ENCODE results near the gene CISD2.
A peak's percentile ranks its signal among the peaks of the same experiment; 100 is the strongest.
"Not testable (repeated sequence)": the region's sequence is repeated elsewhere in the genome, so short reads cannot be mapped to it uniquely, and the experiment has no call there.

CISD2 gene

GRCh38 chr4:102869569-102870197 lies 891 bp downstream of the CISD2 start:
- H3K9me2 ChIP-seq (replicated peaks; ENCODE audit: control insufficient read depth, low read length) = no peaks in the 10 kb centered on the region
- peaks cover 54% of the 10 kb centered on the region for H3K36me3 ChIP-seq (ENCODE audit: control insufficient read depth, low read length)
- TF ChIP-seq EZH2phosphoT487 (IDR thresholded peaks at IDR 0.05; ENCODE audit: borderline replicate concordance, low read length) (no peak), CTCF (IDR thresholded peaks at IDR 0.05; ENCODE audit: low read depth, low read length, poor library complexity, severe bottlenecking) (no peak)
- no peaks in the 10 kb centered on the region for H3K27me3 ChIP-seq (ENCODE audit: control insufficient read depth, low read length)
- peak overlapping the region; percentile 92 for H3K4me3 ChIP-seq (ENCODE audit: low read length)
- H3K9me3 ChIP-seq (ENCODE audit: control insufficient read depth, insufficient read depth, low read length) = peaks cover 12% of the 10 kb centered on the region; the same call in 1 of the 2 replicates
- H3K4me2 ChIP-seq (ENCODE audit: low read length) = peak overlapping the region; percentile 94
- peaks cover 5% of the 10 kb centered on the region for H3F3A ChIP-seq (ENCODE audit: control insufficient read depth, insufficient read depth)
- peaks cover 33% of the 10 kb centered on the region for H3K4me1 ChIP-seq (ENCODE audit: control insufficient read depth, low read length)
- H3K27ac ChIP-seq (ENCODE audit: low read depth, low read length) = peak overlapping the region; percentile 93
- no peaks in the 10 kb centered on the region for H4K20me1 ChIP-seq (ENCODE audit: control insufficient read depth, insufficient read depth, low read depth, low read length)
- H3K79me2 ChIP-seq (ENCODE audit: control insufficient read depth, low read length) = peaks cover 93% of the 10 kb centered on the region

DNA sequence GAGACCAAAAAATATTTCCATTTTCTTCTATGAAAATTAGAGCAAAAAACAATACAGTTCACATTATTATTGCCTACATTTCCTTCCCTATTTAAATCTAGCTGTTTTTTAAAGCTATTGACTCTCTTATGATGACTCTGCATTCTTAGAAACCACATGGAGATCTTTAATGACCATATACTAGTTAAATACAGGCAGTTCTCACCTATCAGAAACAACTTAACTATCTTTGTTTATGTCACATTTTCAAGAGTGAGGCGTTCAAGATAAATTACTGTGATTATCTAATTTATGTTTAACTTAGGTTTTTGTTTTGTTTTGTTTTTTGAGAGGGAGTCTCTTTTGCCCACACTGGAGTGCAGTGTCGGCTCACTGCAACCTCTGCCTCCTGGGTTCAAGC lies 3.0 kb downstream of the CISD2 start:
- peaks cover 31% of the 10 kb centered on the region for H3K9me3 ChIP-seq (ENCODE audit: control insufficient read depth, insufficient read depth, low read length)
- peaks cover 64% of the 10 kb centered on the region for H3K36me3 ChIP-seq (ENCODE audit: control insufficient read depth, low read length)
- TF ChIP-seq CTCF (IDR thresholded peaks at IDR 0.05; ENCODE audit: low read depth, low read length, poor library complexity, severe bottlenecking) (no peak), EZH2phosphoT487 (IDR thresholded peaks at IDR 0.05; ENCODE audit: borderline replicate concordance, low read length) (no peak)
- H3F3A ChIP-seq (ENCODE audit: control insufficient read depth, insufficient read depth) = peaks cover 5% of the 10 kb centered on the region
- H3K9me2 ChIP-seq (replicated peaks; ENCODE audit: control insufficient read depth, low read length) = no peaks in the 10 kb centered on the region
- peak overlapping the region; percentile 92; the same call in 1 of the 2 replicates for H3K4me3 ChIP-seq (ENCODE audit: low read length)
- H4K20me1 ChIP-seq (ENCODE audit: control insufficient read depth, insufficient read depth, low read depth, low read length) = no peaks in the 10 kb centered on the region
- H3K4me2 ChIP-seq (ENCODE audit: low read length) = peak overlapping the region; percentile 94
- no peak overlapping the region for H3K27ac ChIP-seq (ENCODE audit: low read depth, low read length)
- peaks cover 90% of the 10 kb centered on the region for H3K79me2 ChIP-seq (ENCODE audit: control insufficient read depth, low read length)
- peaks cover 19% of the 10 kb centered on the region for H3K4me1 ChIP-seq (ENCODE audit: control insufficient read depth, low read length)
- no peaks in the 10 kb centered on the region for H3K27me3 ChIP-seq (ENCODE audit: control insufficient read depth, low read length)

DNA sequence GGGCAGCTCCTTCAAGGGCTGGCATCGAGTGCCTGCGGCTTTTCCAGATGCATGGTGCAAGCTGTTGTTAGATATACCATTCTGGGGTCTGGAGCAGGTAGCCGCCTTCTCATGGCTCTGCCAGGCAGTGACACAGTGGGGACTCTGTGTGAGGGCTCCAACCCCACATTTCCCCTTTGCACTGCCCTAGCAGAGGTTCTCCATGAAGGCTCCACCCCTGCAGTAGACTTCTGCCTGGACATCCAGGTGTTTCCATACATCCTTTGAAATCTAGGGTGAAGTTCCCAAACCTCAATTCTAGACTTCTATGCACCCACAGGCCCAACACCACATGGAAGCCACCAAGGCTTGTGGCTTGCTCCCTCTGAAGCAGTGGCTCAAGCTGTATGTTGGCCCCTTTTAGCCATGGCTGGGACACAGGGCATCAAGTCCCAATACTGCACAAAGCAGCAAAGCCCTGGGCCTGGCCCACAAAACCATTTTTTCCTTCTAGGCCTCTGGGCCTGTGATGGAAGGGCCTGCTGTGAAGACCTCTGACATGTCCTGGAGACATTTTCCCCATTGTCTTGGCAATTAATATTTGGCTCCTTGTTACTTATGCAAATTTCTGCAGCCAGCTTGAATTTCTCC lies 8.8 kb downstream of the CISD2 start:
- H3K36me3 ChIP-seq (ENCODE audit: control insufficient read depth, low read length) = peaks cover 56% of the 10 kb centered on the region
- H3K9me3 ChIP-seq (ENCODE audit: control insufficient read depth, insufficient read depth, low read length) = peaks cover 42% of the 10 kb centered on the region
- not testable (repeated sequence) for H3K4me3 ChIP-seq (ENCODE audit: low read length); H3K27me3 ChIP-seq (ENCODE audit: control insufficient read depth, low read length); H4K20me1 ChIP-seq (ENCODE audit: control insufficient read depth, insufficient read depth, low read depth, low read length); H3K27ac ChIP-seq (ENCODE audit: low read depth, low read length); H3K4me2 ChIP-seq (ENCODE audit: low read length); H3K4me1 ChIP-seq (ENCODE audit: control insufficient read depth, low read length); H3F3A ChIP-seq (ENCODE audit: control insufficient read depth, insufficient read depth); H3K9me2 ChIP-seq (replicated peaks; ENCODE audit: control insufficient read depth, low read length)
- peaks cover 60% of the 10 kb centered on the region for H3K79me2 ChIP-seq (ENCODE audit: control insufficient read depth, low read length)

GRCh38 chr4:102878349-102878748 lies 9.6 kb downstream of the CISD2 start:
- H3K9me2 ChIP-seq (replicated peaks; ENCODE audit: control insufficient read depth, low read length); H3K27ac ChIP-seq (ENCODE audit: low read depth, low read length); H3F3A ChIP-seq (ENCODE audit: control insufficient read depth, insufficient read depth); H3K4me2 ChIP-seq (ENCODE audit: low read length); H3K4me3 ChIP-seq (ENCODE audit: low read length); H4K20me1 ChIP-seq (ENCODE audit: control insufficient read depth, insufficient read depth, low read depth, low read length); H3K27me3 ChIP-seq (ENCODE audit: control insufficient read depth, low read length); H3K4me1 ChIP-seq (ENCODE audit: control insufficient read depth, low read length): not testable (repeated sequence)
- H3K9me3 ChIP-seq (ENCODE audit: control insufficient read depth, insufficient read depth, low read length) = peaks cover 36% of the 10 kb centered on the region
- peaks cover 50% of the 10 kb centered on the region for H3K36me3 ChIP-seq (ENCODE audit: control insufficient read depth, low read length)
- H3K79me2 ChIP-seq (ENCODE audit: control insufficient read depth, low read length) = peaks cover 58% of the 10 kb centered on the region

All from DOHH2 (cell line).